Measurements from ENCODE around the gene POLR3H.

POLR3H gene

GRCh38 chr22:41551877-41552582, 7.8 kb upstream of the POLR3H start:
- in situ Hi-C loops (cut with HindIII; ENCODE audit: low sequenced_read_pairs) = no loop called here
- DNase-seq (ENCODE audit: low read depth) = no peak

GRCh38 chr22:41550952-41551491, 6.8 kb upstream of the POLR3H start:
- DNase-seq (ENCODE audit: low read depth) = no peak
- in situ Hi-C loops (cut with HindIII; ENCODE audit: low sequenced_read_pairs) = no loop called here
- H3K4me3 ChIP-seq (ENCODE audit: low read depth, low read length) = no peak overlapping the region
- no peak for TF ChIP-seq CTCF (IDR thresholded peaks at IDR 0.05; ENCODE audit: low read depth, low read length, missing control alignments)

More at GRCh38 chr22:41551877-41552582, 7.8 kb upstream of the POLR3H start:
- H3K4me3 ChIP-seq (ENCODE audit: low read depth, low read length) = no peak overlapping the region
- TF ChIP-seq CTCF (IDR thresholded peaks at IDR 0.05; ENCODE audit: low read depth, low read length, missing control alignments) = no peak

DNA sequence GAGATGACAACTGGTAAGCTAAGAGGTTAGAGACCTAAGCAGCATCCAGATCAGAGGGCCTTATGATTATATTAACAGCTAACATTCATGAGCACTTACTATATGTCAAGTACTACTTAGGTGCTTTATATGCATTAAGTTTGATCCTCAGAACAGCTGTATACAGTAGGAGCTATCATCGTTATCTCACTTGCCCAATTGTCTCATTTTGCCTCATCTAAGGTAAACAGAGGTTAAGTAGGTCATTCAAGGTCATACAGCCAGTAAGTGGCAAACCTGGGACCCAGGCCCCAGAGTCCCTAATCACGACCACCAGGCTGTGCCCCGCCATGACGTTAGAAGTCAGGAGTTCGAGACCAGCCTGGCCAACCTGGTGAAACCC, 4.6 kb upstream of the POLR3H start:
- no peak for DNase-seq (ENCODE audit: low read depth)
- in situ Hi-C loops (cut with HindIII; ENCODE audit: low sequenced_read_pairs) = no loop called here
- TF ChIP-seq CTCF (IDR thresholded peaks at IDR 0.05; ENCODE audit: low read depth, low read length, missing control alignments) = no peak
- H3K4me3 ChIP-seq (ENCODE audit: low read depth, low read length) = no peak overlapping the region

DNA sequence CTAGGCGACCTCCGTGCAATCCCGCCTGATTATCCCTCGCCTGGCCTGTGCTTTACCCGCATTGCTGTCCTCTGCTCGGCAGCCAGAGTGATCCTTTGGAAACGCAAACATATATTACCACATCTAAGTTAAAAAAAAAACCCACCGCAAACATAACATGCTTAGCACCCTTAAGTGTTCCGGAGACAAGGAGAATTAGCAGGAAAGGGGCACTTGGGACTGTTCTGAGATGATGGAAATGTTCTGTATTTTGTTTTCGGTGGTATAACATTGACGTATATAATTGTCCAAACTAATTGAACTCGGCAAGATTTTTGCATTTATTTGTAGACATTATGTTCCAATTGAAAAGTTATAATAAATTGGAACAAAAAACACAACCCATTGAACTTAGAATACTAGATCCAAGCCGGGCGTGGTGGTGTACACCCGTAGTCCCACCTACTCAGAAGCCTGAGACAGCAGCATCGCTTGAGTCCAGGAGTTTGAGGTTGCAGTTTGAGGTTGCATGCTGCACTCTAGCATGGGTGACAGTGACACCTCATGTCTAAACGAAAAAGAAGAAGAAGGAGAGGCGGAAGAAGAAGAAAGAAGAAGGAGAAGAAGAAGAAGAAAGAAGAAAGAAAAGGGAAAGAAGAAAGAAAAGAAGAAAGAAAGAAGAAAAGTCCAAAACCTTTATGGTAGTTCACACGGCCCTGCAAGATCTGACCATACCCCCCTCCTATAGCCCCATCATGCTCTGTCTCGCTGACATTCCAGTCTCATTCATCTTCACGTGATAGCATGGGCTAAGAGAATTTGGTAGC, 604 bp upstream of the POLR3H start:
- in situ Hi-C loops (cut with HindIII; ENCODE audit: low sequenced_read_pairs) = no loop called here
- no peak for TF ChIP-seq CTCF (IDR thresholded peaks at IDR 0.05; ENCODE audit: low read depth, low read length, missing control alignments)
- DNase-seq (ENCODE audit: low read depth) = no peak
- peak overlapping the region; percentile 75 for H3K4me3 ChIP-seq (ENCODE audit: low read depth, low read length)

DNA sequence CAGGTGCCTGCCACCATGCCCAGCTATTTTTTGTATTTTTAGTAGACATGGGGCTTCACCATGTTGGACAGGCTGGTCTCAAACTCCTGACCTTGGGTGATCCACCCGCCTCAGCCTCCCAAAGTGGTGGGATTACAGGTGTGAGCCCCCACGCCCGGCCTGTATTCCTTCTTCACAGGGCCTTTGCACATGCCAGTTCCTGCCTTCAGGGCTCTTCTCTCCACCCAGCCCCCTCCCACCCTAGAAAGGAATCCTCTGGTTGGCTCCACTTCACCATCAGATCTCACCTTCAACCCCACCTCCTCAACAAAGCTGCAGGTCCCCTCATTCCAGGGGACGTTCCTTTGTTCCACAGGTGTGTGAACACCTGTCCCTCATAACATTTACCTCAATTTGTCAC, 2.0 kb downstream of the POLR3H start:
- DNase-seq (ENCODE audit: low read depth) = no peak
- peak overlapping the region; percentile 75 for H3K4me3 ChIP-seq (ENCODE audit: low read depth, low read length)
- in situ Hi-C loops (cut with HindIII; ENCODE audit: low sequenced_read_pairs) = no loop called here
- TF ChIP-seq CTCF (IDR thresholded peaks at IDR 0.05; ENCODE audit: low read depth, low read length, missing control alignments) = no peak

- no peak for TF ChIP-seq CTCF (IDR thresholded peaks at IDR 0.05; ENCODE audit: low read depth, low read length, missing control alignments)
- in situ Hi-C loops (cut with HindIII; ENCODE audit: low sequenced_read_pairs) = no loop called here
- H3K4me3 ChIP-seq (ENCODE audit: low read depth, low read length) = no peak overlapping the region
- no peak for DNase-seq (ENCODE audit: low read depth)
These were observed 2.8 kb downstream of the POLR3H start for GRCh38 chr22:41541484-41541883.
